HG03097 (cell line): ENCODE results near the gene GPR173.

Experiments
- ATAC-seq: cut with Tn5 transposase; IDR thresholded peaks from one replicate; pipeline ENCODE4 v1.9.1; 2021; ENCODE audit not compliant: unreplicated experiment, low FRiP score

GPR173 gene

GRCh38 chrX:53088136-53088974, 39.8 kb downstream of the GPR173 start:
- ATAC-seq = no peak

- no peak for ATAC-seq
Observed at GRCh38 chrX:53089224-53089842, 40.7 kb downstream of the GPR173 start.

GRCh38 chrX:53089925-53090324, 41.3 kb downstream of the GPR173 start:
- no peak for ATAC-seq

GRCh38 chrX:53091354-53091753, 42.8 kb downstream of the GPR173 start:
- ATAC-seq = no peak

- peak; percentile 32 for ATAC-seq
Observed at GRCh38 chrX:53093177-53093655, 44.6 kb downstream of the GPR173 start.

- ATAC-seq = peak; percentile 82
Observed at GRCh38 chrX:53093748-53094581, 45.4 kb downstream of the GPR173 start, which contains the start of gene KANTR. TSS of gene KANTR (plus strand) at chrX:53094142. CDS start at chrX:53124273, 30,131 bp downstream.

GRCh38 chrX:53094582-53094905, 46.0 kb downstream of the GPR173 start:
- no peak for ATAC-seq

- ATAC-seq = no peak
Observed at GRCh38 chrX:53095796-53096195, 47.2 kb downstream of the GPR173 start.

GRCh38 chrX:53114864-53115549, 66.4 kb downstream of the GPR173 start:
- no peak for ATAC-seq

- no peak for ATAC-seq
Observed at GRCh38 chrX:53115550-53115874, 66.9 kb downstream of the GPR173 start.

GRCh38 chrX:53116101-53116500, 67.5 kb downstream of the GPR173 start:
- ATAC-seq = no peak

- no peak for ATAC-seq
Observed at GRCh38 chrX:53122013-53122412, 73.4 kb downstream of the GPR173 start.

GRCh38 chrX:53125506-53125905, 76.9 kb downstream of the GPR173 start:
- no peak for ATAC-seq

- no peak for ATAC-seq
Observed at GRCh38 chrX:53126377-53126776, 77.8 kb downstream of the GPR173 start.

- no peak for ATAC-seq
Observed at GRCh38 chrX:53128097-53128749, 79.6 kb downstream of the GPR173 start.
